Activated B cell treated with CpG ODN at 0.5 μM for 24 hours (primary cell): ENCODE results near the gene MYCL. TPM values are rescaled to one million over a fixed set of nuclear protein-coding genes. Genes with fewer than 3 reads are reported as not detected.

Source experiments
- ATAC-seq: fragments of 200-7000 bp; cut with Tn5 transposase; one replicate; pipeline ENCODE4 v1.10.0; 2021; ENCODE audit warnings: low read depth, mild to moderate bottlenecking, moderate library complexity
- CTCF ChIA-PET: fragments of 350-600 bp; sonication (Branson Sonifier 250); formaldehyde crosslinking; loops from one replicate; lab custom pipeline; 2021; ENCODE audit warnings: antibody characterized with exemption; lab: Charles Lee
- POLR2A ChIA-PET: fragments of 350-600 bp; sonication (Branson Sonifier 250); formaldehyde crosslinking; loops from one replicate; lab custom pipeline; 2021; ENCODE audit warnings: antibody characterized with exemption; lab: Charles Lee
- DNase-seq: peaks from one replicate; pipeline ENCODE4 v3.0.0; 2022
- H3K27ac Mint-ChIP-seq: one replicate; pipeline ENCODE4 v1.8.0; 2020; ENCODE audit warnings: mixed read lengths
- H3K27me3 Mint-ChIP-seq: one replicate; pipeline ENCODE4 v1.8.0; 2021; ENCODE audit warnings: mixed read lengths
- H3K36me3 Mint-ChIP-seq: one replicate; pipeline ENCODE4 v1.8.0; 2021; ENCODE audit warnings: low read depth, mixed read lengths
- H3K4me1 Mint-ChIP-seq: one replicate; pipeline ENCODE4 v1.8.0; 2021; ENCODE audit warnings: mixed read lengths
- H3K4me3 Mint-ChIP-seq: one replicate; pipeline ENCODE4 v1.8.0; 2020; ENCODE audit warnings: mild to moderate bottlenecking, mixed read lengths
- H3K9me3 Mint-ChIP-seq: one replicate; pipeline ENCODE4 v1.8.0; 2020; ENCODE audit warnings: mixed read lengths
- intact Hi-C: fragments of 100-400 bp; cut with micrococcal nuclease; formaldehyde crosslinking; loops from one replicate; pipeline ENCODE4 v1.15.1; 2024
- total RNA-seq: library from RNA; stranded (reverse); gene quantifications from 2 replicates; pipeline ENCODE4 v1.2.3, GENCODE V29; 2022
- TF ChIP-seq, protein P1 (sequence below): fragments of 200-600 bp; IDR thresholded peaks from one replicate; pipeline ENCODE4 v1.8.0; 2022; ENCODE audit warnings: antibody characterized with exemption, mild to moderate bottlenecking

Gene MYCL
- total RNA-seq, 1 donor from 2014 or later, result 0.29 TPM

DNA sequence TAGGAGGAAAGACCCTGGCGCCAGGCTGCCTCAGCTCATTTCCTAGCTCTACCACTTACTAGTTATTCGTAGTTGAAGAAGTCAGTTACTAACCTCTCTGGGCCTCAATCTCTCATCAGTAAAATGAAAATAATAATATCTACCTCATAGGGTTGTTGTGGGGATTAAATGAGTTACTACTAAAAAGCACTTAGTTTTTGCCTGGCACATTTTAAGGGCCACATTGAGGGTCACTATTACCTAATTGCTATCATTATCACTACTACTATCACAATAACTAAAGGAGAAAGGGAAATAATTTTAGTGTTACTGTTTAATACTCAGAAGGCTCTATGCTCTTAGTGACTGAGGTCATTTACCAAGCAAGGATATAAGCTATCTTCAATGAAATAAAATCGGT is 43.4 kb downstream of the MYCL start:
- CTCF ChIA-PET, result no interaction called here

DNA sequence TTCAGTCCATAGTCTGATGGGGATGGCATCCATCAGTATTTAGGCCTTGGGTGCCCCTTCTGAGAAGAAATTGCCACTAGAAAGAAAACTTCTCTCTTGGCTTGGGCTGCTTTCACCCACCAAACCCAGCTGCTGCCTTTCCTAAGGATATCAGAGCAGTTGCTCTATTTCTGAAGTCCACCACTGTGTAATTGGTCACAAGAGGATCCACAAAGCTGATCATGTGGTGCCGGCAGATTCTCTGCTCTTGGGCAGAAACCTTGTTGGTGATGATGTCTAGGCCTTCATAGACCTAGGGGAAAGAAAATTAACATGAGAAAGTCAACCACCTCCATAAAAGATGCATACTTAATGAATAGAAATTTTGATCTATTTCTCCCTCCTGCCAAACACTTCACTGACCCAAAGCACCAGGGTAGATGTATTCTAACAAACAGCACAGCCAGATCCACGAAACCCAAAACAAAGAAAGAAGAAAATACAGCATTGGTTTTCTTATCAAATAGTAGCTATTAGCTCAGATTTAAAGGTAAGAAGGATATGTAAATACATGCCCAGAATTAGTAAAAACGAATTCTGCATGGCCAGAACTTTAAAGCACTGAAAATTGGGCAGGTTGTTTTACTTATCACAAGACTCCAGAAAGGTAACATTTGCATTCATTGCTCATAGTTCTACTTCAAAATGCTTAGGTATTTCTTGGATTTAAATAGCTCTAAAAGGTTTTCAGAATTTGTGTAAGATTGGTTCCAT is 44.4 kb downstream of the MYCL start:
- H3K36me3 Mint-ChIP-seq, result peaks cover 48% of the 10 kb centered on the region
- H3K4me3 Mint-ChIP-seq, result no peak overlapping the region
- H3K9me3 Mint-ChIP-seq, result no peaks in the 10 kb centered on the region
- H3K27ac Mint-ChIP-seq, result no peak overlapping the region
- ChIA-PET POLR2A (no interaction called here), CTCF (interaction anchor here (0.8 kb wide), 1 partner anchor 25 kb away, joined by 3 read pairs; no protein-coding TSS in a partner anchor)
- TF ChIP-seq, protein P1, sequence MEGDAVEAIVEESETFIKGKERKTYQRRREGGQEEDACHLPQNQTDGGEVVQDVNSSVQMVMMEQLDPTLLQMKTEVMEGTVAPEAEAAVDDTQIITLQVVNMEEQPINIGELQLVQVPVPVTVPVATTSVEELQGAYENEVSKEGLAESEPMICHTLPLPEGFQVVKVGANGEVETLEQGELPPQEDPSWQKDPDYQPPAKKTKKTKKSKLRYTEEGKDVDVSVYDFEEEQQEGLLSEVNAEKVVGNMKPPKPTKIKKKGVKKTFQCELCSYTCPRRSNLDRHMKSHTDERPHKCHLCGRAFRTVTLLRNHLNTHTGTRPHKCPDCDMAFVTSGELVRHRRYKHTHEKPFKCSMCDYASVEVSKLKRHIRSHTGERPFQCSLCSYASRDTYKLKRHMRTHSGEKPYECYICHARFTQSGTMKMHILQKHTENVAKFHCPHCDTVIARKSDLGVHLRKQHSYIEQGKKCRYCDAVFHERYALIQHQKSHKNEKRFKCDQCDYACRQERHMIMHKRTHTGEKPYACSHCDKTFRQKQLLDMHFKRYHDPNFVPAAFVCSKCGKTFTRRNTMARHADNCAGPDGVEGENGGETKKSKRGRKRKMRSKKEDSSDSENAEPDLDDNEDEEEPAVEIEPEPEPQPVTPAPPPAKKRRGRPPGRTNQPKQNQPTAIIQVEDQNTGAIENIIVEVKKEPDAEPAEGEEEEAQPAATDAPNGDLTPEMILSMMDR, result no peak
- H3K4me1 Mint-ChIP-seq, result peaks cover 2% of the 10 kb centered on the region
- ATAC-seq, result no peak
- H3K27me3 Mint-ChIP-seq, result no peaks in the 10 kb centered on the region
- intact Hi-C loops, result no loop called here
- DNase-seq, result no peak

More for the DNA sequence above, 43.4 kb downstream of the MYCL start:
- TF ChIP-seq, protein P1, result no peak
- Mint-ChIP-seq H3K27me3 (no peaks in the 10 kb centered on the region), H3K4me1 (peaks cover 2% of the 10 kb centered on the region), H3K36me3 (peaks cover 47% of the 10 kb centered on the region), H3K4me3 (no peak overlapping the region), H3K27ac (no peak overlapping the region), H3K9me3 (no peaks in the 10 kb centered on the region)
- DNase-seq, result no peak
- POLR2A ChIA-PET, result no interaction called here
- no peak for ATAC-seq
- intact Hi-C loops, result no loop called here

DNA sequence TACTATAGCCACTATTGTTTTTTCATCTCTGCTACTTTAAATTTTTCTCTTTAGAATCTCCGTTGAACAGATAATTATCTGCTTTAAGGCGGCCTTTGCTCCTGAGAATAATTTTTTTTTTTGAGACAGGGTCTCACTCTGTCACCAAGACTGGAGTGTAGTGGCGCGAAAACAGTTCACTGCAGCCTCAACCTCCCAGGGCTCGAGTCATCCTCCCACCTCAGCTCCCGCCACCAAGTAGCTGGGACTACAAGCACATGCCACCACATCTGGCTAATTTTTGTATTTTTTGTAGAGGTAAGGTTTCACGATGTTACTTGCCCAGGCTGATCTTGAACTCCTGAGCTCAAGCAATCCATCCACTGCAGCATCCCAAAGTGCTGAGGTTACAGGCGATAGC is 47.0 kb downstream of the MYCL start:
- Mint-ChIP-seq H3K4me1 (no peaks in the 10 kb centered on the region), H3K27ac (no peak overlapping the region)
- no peak for ATAC-seq

GRCh38 chr1:39854314-39854713 is 47.4 kb downstream of the MYCL start:
- no peaks in the 10 kb centered on the region for H3K4me1 Mint-ChIP-seq
- ATAC-seq (no peak), DNase-seq (no peak)
- no peaks in the 10 kb centered on the region for H3K27me3 Mint-ChIP-seq
- no peak overlapping the region for H3K4me3 Mint-ChIP-seq
- peaks cover 53% of the 10 kb centered on the region for H3K36me3 Mint-ChIP-seq
- no peak overlapping the region for H3K27ac Mint-ChIP-seq
- intact Hi-C loops, result no loop called here
- ChIA-PET CTCF (no interaction called here), POLR2A (no interaction called here)
- H3K9me3 Mint-ChIP-seq, result no peaks in the 10 kb centered on the region
- TF ChIP-seq, protein P1, result no peak

More for the DNA sequence above, 47.0 kb downstream of the MYCL start:
- no peak overlapping the region for H3K4me3 Mint-ChIP-seq
- intact Hi-C loops, result no loop called here
- TF ChIP-seq, protein P1, result no peak
- DNase-seq, result no peak
- ChIA-PET CTCF (no interaction called here), POLR2A (no interaction called here)
- H3K9me3 Mint-ChIP-seq, result no peaks in the 10 kb centered on the region
- H3K27me3 Mint-ChIP-seq, result no peaks in the 10 kb centered on the region
- peaks cover 48% of the 10 kb centered on the region for H3K36me3 Mint-ChIP-seq

DNA sequence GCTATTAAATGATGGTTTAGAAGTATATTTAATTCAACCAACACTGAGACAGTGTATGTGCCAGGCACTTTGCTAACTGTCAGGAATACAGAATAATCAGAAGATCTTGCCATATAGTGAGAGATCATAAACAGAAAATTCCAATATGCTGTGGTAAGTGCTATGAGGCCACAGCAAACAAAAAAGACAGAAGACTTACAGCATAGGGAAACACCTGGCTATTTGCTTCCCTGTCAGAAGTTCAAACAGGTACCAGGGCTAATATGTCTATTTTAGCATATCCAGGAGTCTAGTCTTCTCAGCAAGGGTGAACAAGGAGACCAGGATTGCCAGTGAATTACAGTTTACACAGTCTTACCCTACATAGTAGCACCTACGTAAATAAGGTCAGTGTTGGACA is 48.8 kb downstream of the MYCL start:
- no peak for ATAC-seq
- H3K9me3 Mint-ChIP-seq, result no peaks in the 10 kb centered on the region
- ChIA-PET POLR2A (no interaction called here), CTCF (no interaction called here)
- TF ChIP-seq, protein P1, result no peak
- H3K4me1 Mint-ChIP-seq, result no peaks in the 10 kb centered on the region
- no peak overlapping the region for H3K27ac Mint-ChIP-seq
- no peak for DNase-seq
- H3K27me3 Mint-ChIP-seq, result no peaks in the 10 kb centered on the region
- intact Hi-C loops, result no loop called here
- H3K36me3 Mint-ChIP-seq, result peaks cover 58% of the 10 kb centered on the region
- no peak overlapping the region for H3K4me3 Mint-ChIP-seq
